KOPT-K1 (cell line): ENCODE results near the gene IQSEC2.

Experiments used
- H3K27ac ChIP-seq: fragments of 200-600 bp; sonication (generic); 2 replicates; pipeline ENCODE4 v1.5.1; 2016; ENCODE audit warnings: antibody characterized with exemption, mild to moderate bottlenecking, low read depth, low read length; ENCODE audit not compliant: poor library complexity, severe bottlenecking
- H3K36me3 ChIP-seq: fragments of 200-600 bp; sonication (generic); 2 replicates; pipeline ENCODE4 v1.5.1; 2017; ENCODE audit warnings: antibody characterized with exemption, mild to moderate bottlenecking, low read length, moderate library complexity; ENCODE audit not compliant: insufficient read depth
- H3K9me3 ChIP-seq: fragments of 200-600 bp; sonication (generic); 2 replicates; pipeline ENCODE4 v1.5.1; 2017; ENCODE audit warnings: antibody characterized with exemption, low read length, mild to moderate bottlenecking; ENCODE audit not compliant: insufficient read depth, poor library complexity, severe bottlenecking

IQSEC2 gene

GRCh38 chrX:53281321-53281822, at the start of gene IQSEC2:
TSS of gene IQSEC2 (minus strand) at chrX:53281584.
- H3K36me3 ChIP-seq = no peaks in the 10 kb centered on the region
- no peaks in the 10 kb centered on the region for H3K9me3 ChIP-seq
- no peak within 1 kb of the TSS for H3K27ac ChIP-seq

- Histone ChIP-seq H3K36me3 (no peaks in the 10 kb centered on the region), H3K9me3 (no peaks in the 10 kb centered on the region), H3K27ac (no peak overlapping the region)
Observed at GRCh38 chrX:53330331-53330730, 48.9 kb upstream of the IQSEC2 start.

- H3K36me3 ChIP-seq = no peaks in the 10 kb centered on the region
- H3K27ac ChIP-seq = no peak overlapping the region
- H3K9me3 ChIP-seq = no peaks in the 10 kb centered on the region
Observed at GRCh38 chrX:53324803-53325202, 43.4 kb upstream of the IQSEC2 start.

GRCh38 chrX:53324085-53324484, 42.7 kb upstream of the IQSEC2 start:
- H3K36me3 ChIP-seq = no peaks in the 10 kb centered on the region
- no peaks in the 10 kb centered on the region for H3K9me3 ChIP-seq
- H3K27ac ChIP-seq = no peak overlapping the region

GRCh38 chrX:53323196-53323595, 41.8 kb upstream of the IQSEC2 start:
- no peaks in the 10 kb centered on the region for H3K9me3 ChIP-seq
- H3K36me3 ChIP-seq = no peaks in the 10 kb centered on the region
- no peak overlapping the region for H3K27ac ChIP-seq

GRCh38 chrX:53321943-53322497, 40.6 kb upstream of the IQSEC2 start:
- Histone ChIP-seq H3K9me3 (no peaks in the 10 kb centered on the region), H3K27ac (no peak overlapping the region), H3K36me3 (no peaks in the 10 kb centered on the region)

GRCh38 chrX:53321230-53321942, 40.0 kb upstream of the IQSEC2 start:
- no peaks in the 10 kb centered on the region for H3K9me3 ChIP-seq
- no peaks in the 10 kb centered on the region for H3K36me3 ChIP-seq
- H3K27ac ChIP-seq = no peak overlapping the region

GRCh38 chrX:53320543-53321229, 39.3 kb upstream of the IQSEC2 start:
- Histone ChIP-seq H3K36me3 (no peaks in the 10 kb centered on the region), H3K27ac (no peak overlapping the region)

GRCh38 chrX:53319614-53320542, 38.5 kb upstream of the IQSEC2 start:
- Histone ChIP-seq H3K27ac (no peak overlapping the region), H3K36me3 (no peaks in the 10 kb centered on the region), H3K9me3 (no peaks in the 10 kb centered on the region)

More at GRCh38 chrX:53320543-53321229, 39.3 kb upstream of the IQSEC2 start:
- no peaks in the 10 kb centered on the region for H3K9me3 ChIP-seq

- Histone ChIP-seq H3K36me3 (no peaks in the 10 kb centered on the region), H3K27ac (no peak overlapping the region)
Observed at GRCh38 chrX:53318766-53319353, 37.5 kb upstream of the IQSEC2 start.

GRCh38 chrX:53317365-53318069, 36.1 kb upstream of the IQSEC2 start:
- Histone ChIP-seq H3K27ac (no peak overlapping the region), H3K36me3 (no peaks in the 10 kb centered on the region), H3K9me3 (no peaks in the 10 kb centered on the region)

More at GRCh38 chrX:53318766-53319353, 37.5 kb upstream of the IQSEC2 start:
- H3K9me3 ChIP-seq = no peaks in the 10 kb centered on the region

- Histone ChIP-seq H3K9me3 (no peaks in the 10 kb centered on the region), H3K36me3 (no peaks in the 10 kb centered on the region), H3K27ac (no peak overlapping the region)
Observed at GRCh38 chrX:53316860-53317237, 35.5 kb upstream of the IQSEC2 start.

- Histone ChIP-seq H3K9me3 (no peaks in the 10 kb centered on the region), H3K27ac (no peak overlapping the region), H3K36me3 (no peaks in the 10 kb centered on the region)
Observed at GRCh38 chrX:53316111-53316859, 34.9 kb upstream of the IQSEC2 start.
